Activated naive CD4-positive, alpha-beta T cell treated with anti-CD3 and anti-CD28 coated beads, Interleukin-2, amount 50 U/mL, for 24 hours (primary cell): ENCODE results near the gene ACOT12.
"Not testable (repeated sequence)": the region's sequence is repeated elsewhere in the genome, so short reads cannot be mapped to it uniquely, and the experiment has no call there.

Source experiments
- H3K27ac Mint-ChIP-seq: one replicate; pipeline ENCODE4 v1.8.0; 2021; ENCODE audit warnings: mild to moderate bottlenecking, mixed read lengths
- H3K27me3 Mint-ChIP-seq: one replicate; pipeline ENCODE4 v1.8.0; 2021; ENCODE audit warnings: mixed read lengths
- H3K36me3 Mint-ChIP-seq: one replicate; pipeline ENCODE4 v1.8.0; 2021; ENCODE audit warnings: mixed read lengths
- H3K4me1 Mint-ChIP-seq: one replicate; pipeline ENCODE4 v1.8.0; 2021; ENCODE audit warnings: mixed read lengths
- H3K4me3 Mint-ChIP-seq: one replicate; pipeline ENCODE4 v1.8.0; 2021; ENCODE audit warnings: mild to moderate bottlenecking, mixed read lengths
- H3K9me3 Mint-ChIP-seq: one replicate; pipeline ENCODE4 v1.8.0; 2021; ENCODE audit warnings: mixed read lengths

The ACOT12 gene

GRCh38 chr5:81363093-81363871, 30.7 kb downstream of the ACOT12 start:
- Mint-ChIP-seq H3K4me3 (no peak overlapping the region), H3K36me3 (no peaks in the 10 kb centered on the region), H3K9me3 (no peaks in the 10 kb centered on the region), H3K4me1 (no peaks in the 10 kb centered on the region), H3K27me3 (peaks cover 2% of the 10 kb centered on the region), H3K27ac (no peak overlapping the region)

DNA sequence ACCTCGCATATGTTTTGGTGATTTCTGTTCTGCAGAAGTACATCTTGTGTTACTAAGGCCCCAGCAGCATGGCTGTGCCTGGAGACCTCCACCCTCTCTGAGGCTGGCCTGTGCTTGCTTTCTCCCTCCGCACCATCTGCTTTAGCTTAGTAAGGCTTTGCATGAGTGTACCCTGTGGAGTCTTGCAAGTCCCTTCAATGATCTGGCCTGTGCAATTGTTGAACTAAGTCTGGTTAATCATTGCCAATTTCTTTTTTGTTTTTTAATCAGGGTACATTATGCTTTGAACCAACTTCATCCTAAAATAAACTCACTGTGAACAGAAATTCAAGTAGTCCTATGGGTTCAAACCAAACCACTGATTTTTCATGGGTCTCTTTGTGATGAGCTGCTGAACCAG, 32.3 kb downstream of the ACOT12 start:
- H3K9me3 Mint-ChIP-seq = no peaks in the 10 kb centered on the region
- H3K27ac Mint-ChIP-seq = no peak overlapping the region
- no peak overlapping the region for H3K4me3 Mint-ChIP-seq
- H3K4me1 Mint-ChIP-seq = no peaks in the 10 kb centered on the region
- no peaks in the 10 kb centered on the region for H3K36me3 Mint-ChIP-seq
- peaks cover 2% of the 10 kb centered on the region for H3K27me3 Mint-ChIP-seq

GRCh38 chr5:81360640-81361039, 33.3 kb downstream of the ACOT12 start:
- no peak overlapping the region for H3K27ac Mint-ChIP-seq
- peaks cover 2% of the 10 kb centered on the region for H3K27me3 Mint-ChIP-seq
- no peak overlapping the region for H3K4me3 Mint-ChIP-seq
- H3K9me3 Mint-ChIP-seq = no peaks in the 10 kb centered on the region
- H3K4me1 Mint-ChIP-seq = no peaks in the 10 kb centered on the region
- H3K36me3 Mint-ChIP-seq = no peaks in the 10 kb centered on the region

DNA sequence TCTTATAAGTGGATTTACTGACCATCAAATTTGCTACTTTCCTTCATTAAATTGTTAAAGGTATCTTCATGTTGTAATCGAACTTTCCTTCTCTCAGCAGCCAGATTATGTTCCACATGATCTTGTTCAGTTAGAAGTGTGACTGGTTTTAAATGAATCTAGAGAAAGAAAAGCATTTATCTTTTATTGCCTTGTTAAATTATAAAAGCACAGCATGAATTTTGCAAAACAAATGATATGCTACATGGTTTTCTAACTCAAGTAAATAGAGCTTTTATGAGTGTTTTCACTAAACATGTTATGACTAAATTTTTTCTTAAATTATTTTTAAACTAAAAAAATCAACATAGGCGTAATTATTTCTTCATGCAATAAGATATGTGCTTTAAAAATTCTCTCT, 34.1 kb downstream of the ACOT12 start:
- no peak overlapping the region for H3K27ac Mint-ChIP-seq
- H3K4me3 Mint-ChIP-seq = no peak overlapping the region
- H3K9me3 Mint-ChIP-seq = no peaks in the 10 kb centered on the region
- H3K27me3 Mint-ChIP-seq = peaks cover 2% of the 10 kb centered on the region
- H3K4me1 Mint-ChIP-seq = no peaks in the 10 kb centered on the region
- no peaks in the 10 kb centered on the region for H3K36me3 Mint-ChIP-seq

DNA sequence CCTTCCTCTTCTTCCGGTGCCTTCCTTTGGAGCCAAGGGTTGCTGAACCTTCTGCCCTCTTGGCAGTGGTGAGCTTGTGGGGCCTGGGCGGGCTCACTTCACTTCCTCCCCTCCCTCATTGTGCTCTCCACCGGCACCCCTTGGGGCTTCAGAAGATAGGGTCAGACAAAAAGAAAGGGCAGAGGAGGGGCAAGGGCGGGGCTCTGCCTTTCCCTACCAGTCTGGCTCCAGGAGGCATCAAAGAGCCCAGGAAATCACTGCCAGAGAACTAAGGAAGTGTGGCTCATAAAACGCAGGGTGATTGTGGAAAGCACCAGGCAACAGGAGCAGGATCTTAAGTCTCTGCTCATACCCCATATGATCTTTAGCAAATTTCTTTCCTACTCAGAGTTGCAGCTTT, 34.8 kb downstream of the ACOT12 start:
- no peaks in the 10 kb centered on the region for H3K4me1 Mint-ChIP-seq
- no peak overlapping the region for H3K4me3 Mint-ChIP-seq
- no peak overlapping the region for H3K27ac Mint-ChIP-seq
- no peaks in the 10 kb centered on the region for H3K9me3 Mint-ChIP-seq
- no peaks in the 10 kb centered on the region for H3K36me3 Mint-ChIP-seq
- peaks cover 2% of the 10 kb centered on the region for H3K27me3 Mint-ChIP-seq

- Mint-ChIP-seq H3K27ac (no peak overlapping the region), H3K36me3 (no peaks in the 10 kb centered on the region), H3K9me3 (no peaks in the 10 kb centered on the region), H3K27me3 (peaks cover 2% of the 10 kb centered on the region), H3K4me1 (no peaks in the 10 kb centered on the region), H3K4me3 (no peak overlapping the region)
Measured at GRCh38 chr5:81355291-81356251, 38.4 kb downstream of the ACOT12 start.

GRCh38 chr5:81354093-81354492, 39.8 kb downstream of the ACOT12 start:
- Mint-ChIP-seq H3K36me3 (no peaks in the 10 kb centered on the region), H3K9me3 (no peaks in the 10 kb centered on the region), H3K27me3 (peaks cover 2% of the 10 kb centered on the region), H3K4me1 (no peaks in the 10 kb centered on the region), H3K4me3 (no peak overlapping the region), H3K27ac (no peak overlapping the region)

DNA sequence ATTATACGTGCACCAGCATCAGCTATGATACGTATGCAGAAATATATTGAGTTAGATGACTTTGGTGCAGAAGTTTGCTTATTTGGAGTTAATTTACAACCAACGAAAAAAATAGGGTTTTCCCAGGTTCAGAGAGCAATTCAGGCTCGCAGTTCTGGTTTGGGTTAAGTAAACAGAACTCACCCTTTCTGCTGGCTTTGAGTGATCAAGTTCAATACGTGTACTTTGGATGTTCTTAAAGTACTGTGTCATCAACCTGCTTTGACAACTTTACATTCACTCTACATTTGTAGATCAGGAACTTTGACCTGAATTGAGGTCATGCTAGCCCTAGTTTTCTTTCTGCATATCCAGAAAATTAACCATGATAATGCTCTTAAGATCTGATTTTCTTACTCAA, 40.7 kb downstream of the ACOT12 start:
- H3K27me3 Mint-ChIP-seq = no peaks in the 10 kb centered on the region
- no peaks in the 10 kb centered on the region for H3K4me1 Mint-ChIP-seq

DNA sequence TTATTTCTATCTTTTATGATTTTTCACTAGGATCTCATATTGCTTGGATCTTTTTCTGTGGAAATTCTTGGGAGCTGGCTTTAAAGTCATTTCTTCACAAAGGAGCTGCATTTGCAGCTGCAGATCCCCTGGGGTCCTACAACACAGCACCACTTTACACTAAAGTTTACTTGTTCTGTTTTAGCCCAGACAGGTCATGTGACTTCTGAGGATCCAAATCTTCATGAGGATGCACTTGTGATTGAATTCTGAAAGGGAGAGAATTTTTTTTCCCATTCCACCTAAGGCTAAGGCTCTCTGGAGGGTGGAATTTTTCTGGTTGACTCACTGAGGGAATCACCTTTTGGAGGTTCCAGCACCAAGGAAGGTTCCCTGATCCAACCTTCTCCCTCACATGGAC, 43.4 kb downstream of the ACOT12 start:
- Mint-ChIP-seq H3K9me3 (no peaks in the 10 kb centered on the region), H3K27me3 (no peaks in the 10 kb centered on the region), H3K27ac (no peak overlapping the region), H3K4me1 (no peaks in the 10 kb centered on the region), H3K4me3 (no peak overlapping the region), H3K36me3 (no peaks in the 10 kb centered on the region)

More for the DNA sequence above, 40.7 kb downstream of the ACOT12 start:
- H3K27ac Mint-ChIP-seq = no peak overlapping the region
- H3K36me3 Mint-ChIP-seq = no peaks in the 10 kb centered on the region
- no peaks in the 10 kb centered on the region for H3K9me3 Mint-ChIP-seq
- H3K4me3 Mint-ChIP-seq = no peak overlapping the region

GRCh38 chr5:81349161-81349560, 44.8 kb downstream of the ACOT12 start:
- Mint-ChIP-seq H3K4me1 (no peaks in the 10 kb centered on the region), H3K27ac (no peak overlapping the region)

DNA sequence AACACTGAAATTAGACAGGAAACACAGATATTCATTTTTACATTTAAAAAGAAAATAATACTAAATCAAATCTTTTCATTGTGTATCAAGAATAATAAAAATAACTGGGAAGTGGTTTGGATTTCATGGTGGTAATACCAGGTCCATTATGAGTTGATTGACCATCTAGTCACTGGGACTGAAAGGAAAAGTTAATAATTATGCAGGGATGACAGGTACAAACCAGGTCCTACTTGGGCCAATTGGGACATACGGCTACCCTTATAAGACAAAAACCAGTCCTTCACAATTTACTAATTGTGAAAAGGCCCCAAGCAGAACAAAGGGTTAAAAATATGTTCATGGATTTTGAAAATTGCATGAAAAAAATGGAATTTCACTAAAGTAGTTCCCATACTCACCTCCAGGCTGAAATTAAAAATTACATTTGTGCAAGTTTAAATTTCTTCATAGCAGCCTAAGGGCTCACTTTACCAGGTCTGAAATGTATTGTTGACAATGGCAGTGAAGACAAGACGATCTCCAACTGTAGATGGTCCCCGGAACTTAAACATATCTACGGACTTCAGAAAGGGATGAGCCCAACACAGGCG, 48.4 kb downstream of the ACOT12 start:
- Mint-ChIP-seq H3K4me3 (no peak overlapping the region), H3K4me1 (no peaks in the 10 kb centered on the region), H3K9me3 (no peaks in the 10 kb centered on the region), H3K36me3 (no peaks in the 10 kb centered on the region), H3K27ac (no peak overlapping the region), H3K27me3 (no peaks in the 10 kb centered on the region)

More at GRCh38 chr5:81349161-81349560, 44.8 kb downstream of the ACOT12 start:
- H3K4me3 Mint-ChIP-seq = no peak overlapping the region
- no peaks in the 10 kb centered on the region for H3K27me3 Mint-ChIP-seq
- no peaks in the 10 kb centered on the region for H3K36me3 Mint-ChIP-seq
- H3K9me3 Mint-ChIP-seq = no peaks in the 10 kb centered on the region

DNA sequence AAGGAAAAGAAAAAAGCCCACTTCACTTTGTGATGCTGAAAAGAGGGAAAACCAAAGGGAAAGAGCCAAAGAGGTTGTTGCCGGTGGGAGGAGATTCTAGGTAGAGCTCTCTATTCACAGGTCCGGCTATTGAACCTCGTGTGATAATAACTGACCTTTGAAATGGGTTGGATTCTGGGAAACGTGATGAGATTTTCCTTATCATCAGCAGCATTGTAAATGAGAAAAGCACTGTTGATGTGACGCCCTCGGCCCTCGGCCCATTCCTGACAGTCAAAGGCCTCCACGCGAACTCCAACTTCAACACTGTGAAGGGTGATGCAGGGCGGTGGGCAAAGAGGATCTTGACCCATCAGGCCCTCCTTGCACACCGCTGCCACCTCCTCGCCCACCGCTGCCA, 49.2 kb downstream of the ACOT12 start:
- H3K27me3 Mint-ChIP-seq = no peaks in the 10 kb centered on the region
- H3K9me3 Mint-ChIP-seq = no peaks in the 10 kb centered on the region
- H3K27ac Mint-ChIP-seq = no peak overlapping the region
- no peak overlapping the region for H3K4me3 Mint-ChIP-seq
- H3K36me3 Mint-ChIP-seq = no peaks in the 10 kb centered on the region
- H3K4me1 Mint-ChIP-seq = no peaks in the 10 kb centered on the region

DNA sequence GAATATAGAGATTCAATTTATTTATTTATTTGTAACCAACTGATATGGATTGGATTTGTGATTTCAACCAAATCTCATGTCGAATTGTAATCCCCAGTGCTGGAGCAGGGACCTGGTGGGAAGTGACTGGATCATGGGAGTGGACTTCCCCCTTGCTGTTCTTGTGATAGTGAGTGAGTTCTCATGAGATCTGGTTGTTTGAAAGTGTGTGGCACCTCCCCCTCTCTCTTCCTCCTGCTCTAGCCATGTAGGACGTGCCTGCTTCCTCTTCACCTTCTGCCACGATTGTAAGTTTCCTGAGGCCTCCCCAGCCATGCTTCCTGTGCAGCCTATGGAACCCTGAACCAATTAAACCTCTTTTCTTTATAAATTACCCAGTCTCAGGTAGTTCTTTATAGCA, 55.7 kb downstream of the ACOT12 start:
- H3K36me3 Mint-ChIP-seq, H3K27me3 Mint-ChIP-seq, H3K4me1 Mint-ChIP-seq, H3K4me3 Mint-ChIP-seq, H3K9me3 Mint-ChIP-seq: not testable (repeated sequence)
- peak overlapping the region; percentile 47 for H3K27ac Mint-ChIP-seq

- H3K27ac Mint-ChIP-seq = no peak overlapping the region
- H3K4me3 Mint-ChIP-seq = no peak overlapping the region
- H3K27me3 Mint-ChIP-seq = no peaks in the 10 kb centered on the region
- peaks cover 1% of the 10 kb centered on the region for H3K36me3 Mint-ChIP-seq
- no peaks in the 10 kb centered on the region for H3K9me3 Mint-ChIP-seq
- no peaks in the 10 kb centered on the region for H3K4me1 Mint-ChIP-seq
Measured at GRCh38 chr5:81337803-81338202, 56.1 kb downstream of the ACOT12 start.

DNA sequence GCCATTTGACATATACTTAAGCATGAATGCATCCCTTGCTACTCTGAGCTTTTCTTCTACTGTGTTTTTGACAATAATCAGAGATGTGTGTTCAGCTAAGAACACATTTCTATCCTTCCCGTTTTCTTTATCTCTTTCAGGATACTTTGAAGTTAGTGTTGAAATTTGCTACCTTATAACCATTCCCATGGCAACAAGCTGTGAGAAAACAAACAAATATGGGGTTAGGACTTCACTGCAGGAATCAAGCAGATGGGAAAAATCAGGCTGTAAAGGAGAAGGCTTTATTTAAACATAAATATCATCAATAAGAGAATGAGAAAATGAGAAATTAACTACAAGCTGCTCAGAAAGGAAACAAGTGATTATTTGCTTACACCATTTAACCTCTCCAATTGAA, 57.4 kb downstream of the ACOT12 start:
- H3K4me3 Mint-ChIP-seq = no peak overlapping the region
- no peaks in the 10 kb centered on the region for H3K4me1 Mint-ChIP-seq
- H3K27ac Mint-ChIP-seq = no peak overlapping the region
- H3K9me3 Mint-ChIP-seq = no peaks in the 10 kb centered on the region
- H3K27me3 Mint-ChIP-seq = no peaks in the 10 kb centered on the region
- peaks cover 1% of the 10 kb centered on the region for H3K36me3 Mint-ChIP-seq

GRCh38 chr5:81335946-81336345, 58.0 kb downstream of the ACOT12 start:
- Mint-ChIP-seq H3K27me3 (no peaks in the 10 kb centered on the region), H3K36me3 (peaks cover 1% of the 10 kb centered on the region), H3K9me3 (no peaks in the 10 kb centered on the region), H3K27ac (no peak overlapping the region), H3K4me1 (no peaks in the 10 kb centered on the region), H3K4me3 (no peak overlapping the region)
